ENCODE data around the gene ZNF546. TPM values are rescaled to one million over a fixed set of nuclear protein-coding genes. Genes with fewer than 3 reads are reported as not detected.

Gene ZNF546
- total and polyA plus RNA-seq, 2 donors (not counting 3 experiments of a cell fraction or from before 2014, with no cell fraction given): 1.0 to 4.3 TPM

- FAIRE-seq (no peak), DNase-seq (ENCODE audit: low read depth, low spot score) (no peak)
- peaks cover 35% of the 10 kb centered on the region for H3K9me3 ChIP-seq (replicated peaks; ENCODE audit: control insufficient read depth, insufficient read depth, low read length)
These were observed 37.2 kb downstream of the ZNF546 start for GRCh38 chr19:40033989-40034560.

More at GRCh38 chr19:40033989-40034560, 37.2 kb downstream of the ZNF546 start:
- no peak overlapping the region for H3K4me3 ChIP-seq (replicated peaks in 1 of 3; ENCODE audit: insufficient read depth in 1 of 3, low read depth in 1 of 3, low read length in 3 of 3)
- H3K79me2 ChIP-seq (ENCODE audit: control insufficient read depth, insufficient read depth, low read length): no peaks in the 10 kb centered on the region
- no peaks in the 10 kb centered on the region for H3K36me3 ChIP-seq (ENCODE audit: control insufficient read depth in 2 of 2, extremely low read depth in 1 of 2, insufficient read depth in 2 of 2, low read length in 2 of 2)
- H3K4me2 ChIP-seq (ENCODE audit: insufficient read depth, low read length): no peak overlapping the region
- intact Hi-C loops (cut with micrococcal nuclease): no loop called here
- no peak overlapping the region for H3K9ac ChIP-seq (replicated peaks; ENCODE audit: extremely low read depth, insufficient read depth, low read length)
- no TSS peak for BruUV-seq (replicated peaks)
- no peak for TF ChIP-seq MYC (IDR thresholded peaks at IDR 0.05; ENCODE audit: low read depth, low read length)
- no peak for TF ChIP-seq FOS (IDR thresholded peaks at IDR 0.05; ENCODE audit: borderline replicate concordance, insufficient read depth, low read length)
- TF ChIP-seq JUN (IDR thresholded peaks at IDR 0.05; ENCODE audit: borderline replicate concordance, insufficient read depth, insufficient read length, low read depth): no peak
- TF ChIP-seq GATA2 (IDR thresholded peaks at IDR 0.05; ENCODE audit: insufficient read depth, insufficient read length, low read depth, low read length): no peak
- no peak for TF ChIP-seq CTCF (IDR thresholded peaks at IDR 0.05; ENCODE audit: extremely low read depth in 1 of 2, insufficient read depth in 1 of 2, low read depth in 1 of 2, low read length in 2 of 2)
- TF ChIP-seq EZH2 (IDR thresholded peaks at IDR 0.05; ENCODE audit: borderline replicate concordance, low read depth, low read length, severe bottlenecking): no peak
- TF ChIP-seq POLR2AphosphoS5 (IDR thresholded peaks at IDR 0.05; ENCODE audit: insufficient read depth, low read depth, low read length): no peak
- TF ChIP-seq POLR2A (IDR thresholded peaks at IDR 0.05; ENCODE audit: low read depth, low read length): no peak
- TF ChIP-seq MAX (IDR thresholded peaks at IDR 0.05; ENCODE audit: insufficient read depth, insufficient read length): no peak
- H2AFZ ChIP-seq (ENCODE audit: low read depth, low read length): no peak overlapping the region
- no peak overlapping the region for H3K27ac ChIP-seq (ENCODE audit: insufficient read depth, low read depth, low read length)
- no peaks in the 10 kb centered on the region for H3K9me1 ChIP-seq (replicated peaks; ENCODE audit: control insufficient read depth, extremely low read depth, insufficient read depth, low read length)
- no peaks in the 10 kb centered on the region for H3K27me3 ChIP-seq (ENCODE audit: control insufficient read depth in 2 of 2, insufficient read depth in 2 of 2, low read length in 2 of 2)
- ChIA-PET CTCF (no interaction called here), POLR2A (no interaction called here)
- dilution Hi-C loops (cut with MboI; ENCODE audit: extremely low pct_ligation_motif_present, low sequenced_read_pairs): no loop called here
- no peaks in the 10 kb centered on the region for H4K20me1 ChIP-seq (replicated peaks; ENCODE audit: control insufficient read depth, extremely low read depth, insufficient read depth, low read length)
- H3K4me1 ChIP-seq (ENCODE audit: control insufficient read depth, extremely low read depth, insufficient read depth, low read length): no peaks in the 10 kb centered on the region

Data from endothelial cell of umbilical vein (primary cell).